GM03348 (cell line): Measurements from ENCODE around the gene THSD4.

Source experiments
- DNase-seq: peaks from one replicate; pipeline ENCODE4 v3.0.0; 2012; ENCODE audit warnings: low spot score

THSD4 gene

DNA sequence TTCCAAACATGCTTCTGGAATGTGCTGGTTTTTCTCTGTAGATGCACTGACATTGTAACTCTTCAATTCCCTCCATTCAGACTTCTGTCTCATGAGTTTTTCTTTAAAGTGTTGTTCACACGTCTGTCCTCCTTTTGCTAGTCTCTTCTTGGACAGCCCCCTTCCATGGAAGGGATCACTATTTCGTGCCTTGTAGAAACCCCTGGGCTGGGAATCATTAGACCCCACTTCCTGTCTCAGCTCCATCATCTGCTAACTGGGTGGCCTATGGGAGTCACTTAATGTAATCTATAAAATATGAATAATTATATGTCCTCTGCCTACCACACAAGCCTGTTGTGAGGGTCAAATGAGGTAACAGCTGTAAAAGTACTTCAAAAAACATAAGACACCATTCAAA lies 110.6 kb downstream of the THSD4 start:
- no peak for DNase-seq

DNA sequence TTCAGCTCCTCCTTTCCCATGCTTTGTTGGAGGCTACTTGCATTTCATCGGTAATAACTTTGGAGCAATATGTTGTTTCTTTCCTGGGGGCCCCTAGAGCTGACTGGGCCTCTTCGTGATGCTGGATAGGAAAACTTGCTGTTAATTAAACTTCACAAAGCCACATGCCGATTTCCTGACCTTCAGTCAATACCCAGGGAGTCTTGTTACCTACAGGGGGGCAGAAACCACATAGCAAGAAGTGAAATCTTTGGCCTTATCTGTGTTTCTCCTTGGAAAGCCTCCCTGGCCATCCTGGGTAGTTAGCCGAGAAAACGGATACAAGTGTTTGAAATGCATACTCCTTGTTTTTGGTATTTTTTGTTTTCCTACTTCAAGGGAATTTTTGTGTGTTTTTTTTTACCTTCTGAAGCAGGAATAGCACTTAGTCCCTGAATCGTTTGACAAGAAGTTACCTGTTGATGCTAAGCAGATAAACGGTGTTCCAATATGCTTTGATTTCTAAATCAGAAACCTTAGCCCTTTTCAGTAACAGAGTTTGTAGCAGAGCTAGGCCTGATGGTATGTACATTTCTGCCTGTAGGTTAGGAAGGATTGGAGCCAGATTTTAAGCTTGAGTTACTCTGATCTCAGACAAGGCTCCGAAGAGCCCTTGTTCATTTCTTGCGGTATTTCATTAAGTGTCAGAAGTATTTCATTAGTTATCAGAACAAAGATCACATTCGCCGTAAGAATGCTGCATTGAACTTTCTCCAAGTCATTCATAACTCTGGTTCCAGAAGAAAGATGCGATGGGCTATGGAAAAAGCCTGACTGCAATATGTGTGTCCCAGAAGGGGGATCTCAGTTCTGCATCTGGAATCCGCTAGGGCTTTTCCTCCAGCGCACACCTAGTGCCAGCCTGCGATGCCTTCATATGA lies 111.5 kb downstream of the THSD4 start:
- DNase-seq = no peak

DNA sequence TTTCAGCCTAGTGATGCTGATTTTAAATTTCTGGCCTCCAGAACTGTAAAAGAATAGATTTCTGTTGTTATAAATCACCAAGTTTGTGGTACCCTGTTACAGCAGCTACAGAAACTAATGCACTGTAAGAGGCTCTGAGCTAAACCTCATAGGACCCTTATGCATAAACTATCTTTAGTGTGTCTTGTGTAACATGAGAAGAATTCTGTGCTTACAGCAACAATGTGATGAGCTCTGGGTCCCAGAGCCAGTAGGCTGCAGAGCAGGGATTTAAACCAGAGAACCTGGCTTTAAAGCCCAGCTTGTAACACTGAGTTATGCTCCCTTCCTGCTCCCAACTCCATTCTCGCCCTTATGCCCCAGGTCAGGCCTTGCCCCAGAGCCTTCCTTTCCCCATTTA lies 113.1 kb downstream of the THSD4 start:
- no peak for DNase-seq

DNA sequence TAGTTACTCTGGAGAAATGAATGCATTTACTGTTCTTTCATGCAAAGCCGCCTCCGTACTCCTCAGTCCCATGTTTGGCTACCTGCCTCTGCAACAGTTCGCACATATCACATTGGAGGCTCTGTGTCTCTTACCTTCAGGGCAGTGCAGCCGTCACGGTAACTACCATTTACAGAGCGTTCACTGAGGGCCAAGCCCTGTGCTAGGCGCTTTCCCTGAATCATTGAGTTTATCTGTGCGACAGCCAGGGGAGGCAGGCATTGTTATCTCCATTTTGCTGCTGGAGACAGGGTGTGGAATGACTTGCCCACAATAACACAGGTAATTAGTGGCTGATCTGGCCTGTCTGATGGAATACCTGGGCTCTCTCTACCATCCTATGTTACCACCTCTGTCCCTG lies 115.0 kb downstream of the THSD4 start:
- DNase-seq = no peak

DNA sequence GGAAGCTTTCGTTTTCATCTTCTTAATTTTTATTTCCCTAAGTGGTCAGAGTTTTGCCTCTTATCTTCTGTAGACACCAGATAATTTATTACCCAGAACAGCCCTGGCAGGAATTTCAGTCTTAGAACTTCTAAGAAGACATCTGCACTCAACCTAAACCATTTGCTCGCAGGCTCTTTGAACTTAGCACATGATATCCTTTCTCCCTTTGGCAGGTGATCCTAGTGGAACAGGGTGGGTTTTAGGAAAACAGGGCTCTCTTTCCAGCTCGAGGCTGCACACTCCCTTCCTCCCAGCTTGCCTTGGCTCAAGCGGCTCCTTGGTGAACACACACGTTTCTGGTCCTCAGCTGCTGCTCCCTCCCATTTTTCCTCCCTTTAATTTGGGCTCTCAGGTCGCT lies 116.5 kb downstream of the THSD4 start:
- DNase-seq = no peak

DNA sequence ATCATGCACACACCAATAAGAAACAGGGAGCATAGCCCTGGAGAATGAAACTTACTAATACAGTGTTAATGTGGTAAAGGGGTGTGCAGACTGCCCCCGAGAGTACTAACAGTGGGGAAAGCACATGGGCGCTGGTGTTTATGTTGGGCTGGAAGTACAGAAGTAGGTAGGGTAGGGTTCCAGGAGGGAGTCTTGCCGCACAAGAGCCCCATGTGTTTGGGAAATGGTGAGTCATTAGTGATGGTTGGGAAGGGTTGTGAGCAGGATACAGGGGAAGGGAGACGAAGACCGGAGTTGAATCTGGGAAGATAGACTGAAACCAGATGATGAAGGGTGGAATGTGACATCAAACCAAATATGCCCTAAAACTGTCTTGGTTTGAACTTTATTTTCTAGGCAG lies 117.1 kb downstream of the THSD4 start:
- no peak for DNase-seq

DNA sequence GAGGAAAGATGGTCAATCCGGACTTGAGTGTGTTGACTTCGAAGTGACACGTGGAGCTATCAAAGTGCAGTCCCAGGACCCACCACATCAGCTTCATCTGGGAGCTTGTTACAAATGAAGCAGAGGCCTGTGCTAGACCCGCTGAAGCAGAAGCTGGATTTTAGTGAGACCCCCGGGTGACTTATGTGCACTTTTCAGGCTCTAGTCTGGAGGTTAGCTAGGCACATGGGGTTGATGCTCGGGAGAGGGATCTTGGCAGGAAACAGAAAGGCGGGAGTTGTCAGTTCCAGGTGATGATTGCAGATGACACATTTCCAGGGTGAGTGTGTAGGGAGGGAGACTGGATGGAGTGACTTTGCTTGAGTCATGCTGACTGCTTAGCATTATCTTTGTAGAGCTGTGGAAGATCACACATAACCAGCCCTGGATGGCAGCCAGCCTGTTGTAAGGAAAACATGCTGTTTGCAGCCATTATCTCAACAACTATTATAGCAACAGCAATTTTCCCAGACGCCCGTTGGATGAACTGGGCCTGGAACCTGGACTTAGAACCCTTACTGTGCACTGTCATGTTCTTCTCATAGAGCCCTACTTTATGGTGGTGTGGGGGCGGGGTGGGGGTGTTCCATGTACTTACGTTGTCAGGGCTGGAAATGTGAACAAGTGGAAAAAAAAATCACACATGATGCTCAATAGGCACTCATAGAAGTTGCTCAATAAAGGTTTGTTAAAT lies 122.4 kb downstream of the THSD4 start:
- DNase-seq = peak; percentile 89

DNA sequence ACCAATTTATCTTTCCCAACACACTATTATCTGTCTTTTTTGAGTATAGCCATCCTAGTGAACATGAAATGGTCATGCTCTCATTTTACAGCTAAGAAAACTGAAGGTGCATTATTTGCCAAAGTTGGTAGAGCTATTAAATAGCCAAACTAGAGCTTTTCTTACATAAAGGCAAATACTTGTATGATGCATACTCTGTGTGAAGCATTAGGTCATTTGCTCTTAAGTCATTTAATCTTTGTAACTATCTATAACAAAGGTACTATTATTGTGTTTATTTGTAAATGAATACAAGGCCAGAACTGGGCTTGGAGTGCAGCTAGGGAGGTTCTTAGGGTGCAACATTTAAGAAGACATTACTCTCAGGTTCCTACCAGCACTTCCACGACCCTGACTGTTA lies 123.7 kb downstream of the THSD4 start:
- no peak for DNase-seq

DNA sequence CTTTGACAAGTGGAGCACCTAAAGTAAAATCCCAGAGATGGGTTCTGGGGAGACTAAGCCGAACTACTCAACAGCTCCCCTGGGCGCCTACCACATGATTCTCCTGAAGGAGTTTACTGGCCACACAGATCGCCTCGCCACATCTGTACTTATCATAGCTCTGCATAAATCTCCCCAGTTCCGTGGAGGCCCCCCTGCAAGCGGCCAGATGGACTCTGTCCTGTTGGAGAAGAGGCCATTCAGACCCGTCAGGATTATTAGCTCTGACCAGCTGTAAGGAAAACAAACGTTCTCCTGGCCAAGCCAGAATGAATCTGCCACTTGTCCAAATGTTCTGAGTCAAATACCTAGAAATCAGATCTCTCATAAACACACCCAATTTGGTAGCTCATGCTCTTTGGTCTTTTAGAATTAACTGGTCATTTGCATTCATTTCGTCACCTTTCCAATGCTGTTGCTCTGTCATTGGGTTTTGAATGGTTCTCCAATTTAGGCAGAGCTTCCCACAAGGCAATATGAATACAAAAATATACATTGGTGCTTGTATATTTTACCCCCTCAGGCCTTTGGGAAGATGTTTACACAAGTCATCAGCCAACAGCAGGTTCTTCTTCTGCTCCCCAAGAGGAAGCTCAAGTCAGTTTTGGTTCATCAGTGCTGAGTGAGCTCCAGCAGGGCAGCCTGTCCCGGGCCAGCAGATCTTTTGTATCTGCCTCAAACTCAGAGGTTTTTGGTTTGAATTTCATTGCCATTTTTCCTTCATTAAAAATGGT lies 124.5 kb downstream of the THSD4 start:
- no peak for DNase-seq

DNA sequence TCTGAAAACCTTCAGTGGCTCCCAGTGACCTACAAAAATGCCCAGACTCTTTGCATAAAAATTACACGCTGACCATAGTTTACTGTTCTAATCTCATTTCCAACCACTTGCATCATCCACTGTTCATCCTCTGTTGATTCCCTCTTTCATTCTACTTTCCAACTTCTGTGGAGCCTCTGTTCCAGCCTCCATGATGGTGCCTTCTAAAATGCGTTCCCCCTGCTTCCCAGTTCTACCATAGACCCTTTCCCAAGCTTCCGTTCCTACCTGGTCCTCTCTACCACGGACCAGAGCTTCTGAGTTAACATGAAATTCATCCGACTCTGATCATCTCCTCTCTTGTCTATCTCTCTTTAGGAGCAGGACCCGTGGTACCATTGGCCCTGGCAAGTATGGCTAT lies 127.0 kb downstream of the THSD4 start:
- no peak for DNase-seq

DNA sequence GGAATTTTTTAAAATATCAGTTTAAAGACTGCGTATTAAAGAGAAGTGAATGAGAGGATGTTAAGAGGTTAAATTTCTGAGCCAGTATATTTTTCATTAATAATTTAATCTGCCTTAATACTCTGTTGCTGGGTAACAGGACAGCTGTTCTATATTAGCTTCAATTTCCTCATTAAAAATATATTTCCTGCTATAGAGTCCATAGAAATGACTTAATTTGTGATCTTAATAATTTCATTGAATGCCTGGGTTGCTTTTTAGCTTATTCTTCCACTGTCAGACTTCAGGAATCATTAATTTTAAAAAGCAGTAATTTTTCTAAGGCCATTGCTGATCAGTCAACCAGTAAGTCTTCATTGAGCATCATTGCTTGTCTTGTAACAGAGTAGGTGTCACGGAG lies 129.0 kb downstream of the THSD4 start:
- DNase-seq = no peak

DNA sequence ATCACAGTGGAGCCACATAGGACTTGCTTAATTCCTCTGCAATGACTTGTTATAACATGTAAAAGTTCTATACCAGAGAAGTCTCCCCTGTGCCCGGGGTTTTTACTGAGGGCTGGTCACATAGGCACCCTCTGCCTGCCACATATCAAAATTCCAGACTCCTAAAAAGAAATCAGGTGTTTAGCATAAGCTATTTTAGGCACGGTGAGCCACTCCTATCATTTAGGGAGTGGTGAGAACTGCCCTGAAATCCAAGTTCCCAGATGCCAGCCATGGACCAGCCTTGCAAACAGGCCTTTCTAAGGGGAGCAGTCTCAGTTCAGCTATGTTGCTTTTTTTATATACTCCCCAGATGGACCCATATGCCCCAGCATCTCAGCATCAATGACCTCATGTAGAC lies 130.3 kb downstream of the THSD4 start:
- no peak for DNase-seq

DNA sequence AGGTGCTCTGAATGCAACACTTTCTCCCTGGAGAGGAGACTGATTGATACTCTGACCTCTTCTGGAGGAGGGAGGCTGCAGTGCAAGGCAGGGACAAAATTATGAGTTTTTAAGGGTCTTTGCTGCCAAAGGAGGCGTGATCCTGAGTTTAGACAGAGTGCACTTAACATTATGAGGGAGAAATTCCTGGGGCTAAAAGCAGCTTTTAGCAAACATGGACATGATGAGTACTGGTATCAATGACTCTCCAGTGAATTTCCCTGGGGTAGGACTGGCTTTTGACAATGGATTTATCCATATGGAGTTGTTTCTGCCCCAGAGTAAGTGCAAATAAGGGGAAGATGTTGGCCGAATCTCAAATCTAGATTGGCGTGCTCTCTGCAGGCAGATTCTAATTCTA lies 133.1 kb downstream of the THSD4 start:
- DNase-seq = no peak

DNA sequence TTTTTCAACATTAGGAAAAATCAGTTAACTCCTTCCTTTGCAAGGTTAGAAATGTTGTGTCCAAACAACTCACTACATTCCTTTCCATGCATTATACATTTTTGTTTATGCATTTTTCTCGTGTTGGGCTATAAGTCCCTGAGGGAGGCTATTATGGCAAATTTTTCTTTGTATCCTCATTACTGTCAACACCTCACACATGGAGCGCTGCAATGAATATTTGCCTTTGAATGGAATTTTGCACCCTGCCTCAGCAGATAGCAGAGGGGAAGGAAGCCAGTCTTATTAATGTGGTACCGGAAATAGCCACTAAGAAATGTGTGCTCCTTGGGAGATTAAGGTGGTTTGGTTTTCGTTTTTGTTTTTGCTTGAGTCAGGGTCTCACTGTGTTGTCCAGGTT lies 134.7 kb downstream of the THSD4 start:
- no peak for DNase-seq

DNA sequence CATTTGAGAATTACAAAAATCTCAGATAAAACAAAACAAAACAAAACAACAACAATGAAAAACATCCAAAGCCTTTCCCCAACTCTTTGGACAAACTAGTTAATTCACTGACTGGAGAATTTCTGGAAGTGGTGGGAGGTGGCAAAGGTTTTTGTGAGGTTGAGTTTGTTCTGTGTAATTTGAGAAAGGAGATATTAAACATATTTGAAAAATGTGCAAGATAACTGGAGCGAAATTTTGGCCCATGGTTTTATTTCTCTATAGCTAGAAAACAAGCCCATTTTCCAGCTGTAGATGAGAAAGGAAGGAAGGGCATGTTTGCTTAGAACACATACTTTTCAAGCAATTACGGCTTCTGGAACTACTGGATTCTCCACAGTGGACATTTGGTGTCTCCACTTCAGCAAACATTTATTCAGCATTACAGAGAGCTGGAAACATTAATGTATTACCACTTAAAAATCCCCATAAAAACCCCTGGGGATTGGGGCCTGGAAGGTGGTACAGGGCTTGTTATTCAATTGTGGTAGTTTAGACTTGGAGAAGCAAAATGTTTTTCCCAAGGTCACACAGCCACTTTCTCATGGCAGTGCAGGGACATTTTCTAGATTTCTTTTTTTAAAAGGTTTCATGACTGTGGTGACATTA lies 135.8 kb downstream of the THSD4 start:
- no peak for DNase-seq

DNA sequence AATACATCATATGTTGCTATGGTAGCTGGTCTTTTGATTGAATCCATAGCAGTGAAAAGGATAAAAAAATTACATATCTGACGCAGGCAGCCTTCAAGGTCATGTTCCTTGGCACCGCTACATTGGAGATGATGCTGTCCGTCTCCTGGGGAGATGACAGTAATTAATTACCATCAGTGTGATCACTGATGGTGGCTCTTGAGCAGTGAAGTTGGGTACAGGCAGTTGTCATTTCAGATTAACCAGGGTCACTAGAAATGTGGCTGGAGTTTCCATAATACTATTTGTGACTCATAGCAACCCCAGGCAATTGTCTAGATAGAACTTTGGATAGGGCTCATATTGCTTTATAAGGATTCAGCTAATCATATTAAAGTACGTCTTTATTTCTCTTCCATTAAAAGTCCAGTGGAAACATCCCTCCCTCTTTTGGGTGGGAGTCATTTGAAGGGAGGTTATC lies 136.3 kb downstream of the THSD4 start:
- no peak for DNase-seq

DNA sequence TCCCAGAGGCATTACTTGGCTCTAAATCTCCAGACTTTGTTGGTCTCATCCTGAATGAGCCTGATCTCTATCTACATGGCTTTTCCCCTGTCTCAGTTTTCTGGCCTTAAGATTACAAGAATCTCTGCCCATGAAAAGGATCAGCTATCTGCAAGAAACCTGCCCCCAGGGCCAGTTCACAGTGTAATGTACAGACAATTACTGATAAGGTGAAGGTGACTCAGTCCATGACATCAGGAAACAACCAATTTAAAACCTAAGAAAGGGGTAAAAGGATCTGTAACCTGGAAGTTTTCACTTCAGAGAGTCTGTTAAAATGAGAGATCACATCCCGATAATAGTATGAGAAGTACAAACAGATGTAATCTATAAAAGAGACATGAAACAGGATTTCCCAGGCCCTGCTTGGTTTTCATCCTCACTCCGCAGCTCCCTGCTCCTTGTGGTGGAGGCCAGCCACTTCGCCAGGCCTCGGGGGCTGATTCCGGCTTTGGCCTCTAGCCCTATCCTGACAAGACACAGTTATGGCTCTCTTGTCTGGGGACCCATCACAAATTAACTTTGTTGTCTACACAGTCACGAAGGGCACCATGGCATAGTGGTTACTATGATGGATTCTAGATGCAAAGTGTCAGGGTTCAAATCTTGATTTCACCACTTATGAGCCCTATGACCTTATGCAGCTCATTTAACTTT lies 136.9 kb downstream of the THSD4 start:
- no peak for DNase-seq

DNA sequence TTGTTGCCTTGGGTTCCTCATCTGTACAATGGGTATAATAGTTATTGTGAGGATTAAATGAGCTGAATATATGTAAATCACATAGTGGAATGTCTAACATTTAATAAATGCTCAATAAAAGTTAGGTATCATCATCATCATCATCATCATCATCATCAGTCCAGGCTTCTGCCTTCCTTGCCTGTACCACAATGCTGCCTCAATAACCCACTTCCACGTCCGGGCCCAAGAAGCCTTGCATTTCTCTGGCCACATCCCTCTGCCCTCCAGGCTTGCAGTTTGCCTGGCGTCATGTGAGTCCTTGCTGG lies 137.4 kb downstream of the THSD4 start:
- DNase-seq = no peak

DNA sequence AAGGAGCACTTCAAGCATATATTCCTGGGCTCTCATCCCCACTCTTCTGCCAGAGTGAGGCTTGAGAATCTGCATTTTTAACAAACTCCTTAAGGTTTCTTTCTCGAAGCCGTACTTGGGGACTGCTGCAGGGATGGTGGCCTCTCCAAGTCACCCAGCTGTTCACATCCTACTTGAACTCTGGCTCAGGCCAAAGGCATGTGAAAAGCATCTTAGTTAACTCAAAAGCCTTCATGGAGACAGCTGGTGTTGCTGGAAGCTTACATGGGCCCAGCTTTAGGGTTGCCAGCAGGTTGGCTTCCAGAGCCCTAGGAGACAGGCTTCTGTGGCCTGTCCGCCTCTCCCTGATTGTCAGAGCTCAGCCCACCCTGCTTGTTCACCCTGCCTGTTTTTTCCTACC lies 139.2 kb downstream of the THSD4 start:
- no peak for DNase-seq

DNA sequence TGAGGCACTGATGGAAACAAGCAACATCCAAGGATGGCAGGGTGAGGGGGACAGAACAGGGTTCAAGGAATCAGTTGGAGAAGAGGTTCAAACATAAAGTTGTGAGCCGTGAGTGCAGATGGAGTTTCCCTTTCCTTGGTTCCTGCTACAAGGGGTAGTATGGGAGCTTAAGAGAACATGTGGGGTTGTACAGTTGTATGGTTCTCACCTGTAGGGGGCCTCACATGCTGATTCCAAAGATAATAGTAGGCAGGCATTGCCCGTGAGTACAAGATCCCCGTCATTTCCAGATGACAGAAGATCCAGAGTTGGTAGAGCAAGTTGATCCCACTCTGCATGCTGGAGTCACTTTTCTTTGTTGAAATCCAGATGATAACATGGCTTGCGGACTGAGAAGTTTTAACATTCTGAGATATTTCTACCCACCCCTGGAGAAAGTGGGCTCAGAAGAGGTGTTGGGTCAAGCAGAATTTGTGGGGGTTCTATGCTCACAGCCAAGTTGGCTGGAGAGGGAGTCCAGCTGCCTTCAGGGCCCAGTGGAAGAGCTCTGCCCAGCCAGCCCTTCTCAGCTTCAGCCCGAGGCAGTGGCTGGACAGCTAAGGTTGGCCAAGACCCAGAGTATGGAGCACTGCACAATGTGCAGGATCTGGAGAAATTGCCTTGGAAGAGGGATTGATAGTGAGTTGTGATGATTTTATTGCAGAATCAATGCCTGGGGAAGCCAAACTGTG lies 141.8 kb downstream of the THSD4 start:
- no peak for DNase-seq

DNA sequence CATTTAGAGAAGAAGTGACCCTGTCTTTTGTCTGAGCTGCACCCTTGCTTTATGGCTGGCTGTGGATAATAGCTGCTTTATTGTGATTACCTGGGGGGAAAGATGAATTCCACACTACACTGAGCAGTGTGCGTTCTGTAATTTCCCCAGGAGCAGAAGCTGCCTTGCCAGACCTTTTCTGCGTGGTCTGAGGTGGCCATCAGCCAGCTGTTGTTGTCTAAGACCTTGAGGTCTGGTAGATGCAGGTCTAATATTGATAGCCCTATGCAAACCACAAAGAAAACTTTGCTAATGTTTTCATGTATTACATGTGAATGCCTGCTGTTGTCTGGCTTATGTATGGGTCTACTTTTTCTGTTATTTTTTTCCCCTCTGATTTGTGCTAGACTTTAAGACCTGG lies 144.6 kb downstream of the THSD4 start:
- DNase-seq = no peak
